Natural killer cell (primary cell): Measurements from ENCODE around the gene PTPRN. TPM values are rescaled to one million over a fixed set of nuclear protein-coding genes. Genes with fewer than 3 reads are reported as not detected.

Experiments used
- ATAC-seq, 3 donors: fragments of 150-1000 bp in 2 of 3; fragments of 200-7000 bp in 1 of 3; cut with Tn5 transposase; 1 replicate in 1 of 3; 2 replicates in 2 of 3; pipeline ENCODE4 v1.10.0; 2021; ENCODE audit warnings: mild to moderate bottlenecking in 2 of 3, moderate library complexity in 2 of 3
- DNase-seq, 2 donors: peaks; one replicate each; pipeline versions ENCODE4 v3.0.0 to v3.0.0-alpha.2; 2013 to 2021; ENCODE audit warnings: mixed read lengths in 1 of 2
- H3K27ac ChIP-seq: one replicate; pipeline ENCODE4 v1.5.1; 2013; ENCODE audit warnings: mild to moderate bottlenecking, low read length
- H3K27me3 ChIP-seq: one replicate; pipeline ENCODE4 v1.6.1; 2013; ENCODE audit warnings: low read length; ENCODE audit not compliant: control insufficient read depth, insufficient read depth
- H3K36me3 ChIP-seq: one replicate; pipeline ENCODE4 v1.6.1; 2013; ENCODE audit warnings: low read length; ENCODE audit not compliant: control insufficient read depth, insufficient read depth
- H3K4me1 ChIP-seq: one replicate; pipeline ENCODE4 v1.6.1; 2013; ENCODE audit warnings: low read length; ENCODE audit not compliant: control insufficient read depth, insufficient read depth
- H3K4me3 ChIP-seq: one replicate; pipeline ENCODE4 v1.5.1; 2013; ENCODE audit warnings: low read length
- H3K9me3 ChIP-seq: one replicate; pipeline ENCODE4 v1.6.1; 2013; ENCODE audit warnings: low read length; ENCODE audit not compliant: control insufficient read depth, insufficient read depth
- H3K27ac Mint-ChIP-seq, 2 donors: one replicate each; pipeline ENCODE4 v1.8.0; 2022; ENCODE audit warnings: mild to moderate bottlenecking in 2 of 2, mixed read lengths in 2 of 2, moderate library complexity in 1 of 2
- H3K27me3 Mint-ChIP-seq, 2 donors: one replicate each; pipeline ENCODE4 v1.8.0; 2022; ENCODE audit warnings: low read depth in 2 of 2, mixed read lengths in 2 of 2
- H3K36me3 Mint-ChIP-seq: one replicate; pipeline ENCODE4 v1.8.0; 2022; ENCODE audit warnings: mixed read lengths
- H3K4me1 Mint-ChIP-seq, 2 donors: one replicate each; pipeline ENCODE4 v1.8.0; 2022; ENCODE audit warnings: mixed read lengths in 2 of 2
- H3K4me3 Mint-ChIP-seq: one replicate; pipeline ENCODE4 v1.8.0; 2022; ENCODE audit warnings: mild to moderate bottlenecking, moderate library complexity, mixed read lengths
- H3K9me3 Mint-ChIP-seq, 2 donors: one replicate each; pipeline ENCODE4 v1.8.0; 2022; ENCODE audit warnings: mixed read lengths in 2 of 2
- CTCF ChIP-seq: fragments of 200-600 bp; IDR thresholded peaks from one replicate; pipeline ENCODE4 v1.8.0; 2022; ENCODE audit warnings: antibody characterized with exemption
- WGBS: methylation state at CpG from one replicate; pipeline ENCODE4 v1.1.7; 2013; ENCODE audit warnings: missing lambda C conversion rate; ENCODE audit not compliant: insufficient coverage; 5-methylcytosine and 5-hydroxymethylcytosine counted together
- intact Hi-C: fragments of 100-400 bp; cut with micrococcal nuclease; formaldehyde crosslinking; loops from one replicate; pipeline ENCODE4 v1.14.2; 2022
- total RNA-seq, 4 donors: library from RNA; stranded (reverse); fragments of 120-200 nt in 1 of 4; gene quantifications; one replicate each; pipeline versions ENCODE4 v1.2.3 to v1.2.4, GENCODE V29; 2013 to 2022

The PTPRN gene
- total RNA-seq, 3 donors from 2014 or later (not counting 1 experiment from before 2014, with no cell fraction given), result 0.23 to 0.35 TPM; not detected in 1

GRCh38 chr2:219253753-219254589 lies 55.2 kb downstream of the PTPRN start, which contains the start of gene TUBA4A:
Gene TUBA4A, minus strand, starts transcription at chr2:219253918. Its CDS starts 60 bp downstream, at chr2:219253858.
- WGBS, result under 1% methylated on average over 76 of the region's 76 CpGs

GRCh38 chr2:219252900-219253752 lies 56.1 kb downstream of the PTPRN start, which contains the start of gene TUBA4B:
Gene TUBA4B, plus strand, starts transcription at chr2:219253243. Its CDS starts 165 bp downstream, at chr2:219253408.
- Mint-ChIP-seq H3K4me1 (peaks cover 37 to 57% of the 10 kb centered on the region in 2 donors), H3K9me3 (no peaks in the 10 kb centered on the region), H3K36me3 (no peaks in the 10 kb centered on the region), H3K27me3 (peaks cover 0 to 3% of the 10 kb centered on the region in 2 donors), H3K4me3 (peak within 1 kb of the TSS; percentile 88), H3K27ac (peak within 1 kb of the TSS; percentile 86 to 98)
- H3K9me3 ChIP-seq, result no peaks in the 10 kb centered on the region
- peak within 1 kb of the TSS; percentile 97 for H3K27ac ChIP-seq
- intact Hi-C loops, result loop anchor here (1.0 kb wide), 5 partner anchors 8 to 93 kb away; partner anchors contain the start of genes ANKZF1, ATG9A, GLB1L and NHEJ1
- peaks cover 58% of the 10 kb centered on the region for H3K4me1 ChIP-seq
- no peaks in the 10 kb centered on the region for H3K27me3 ChIP-seq
- 0% methylated on average over 47 of the region's 49 CpGs for WGBS
- TF ChIP-seq CTCF, result no peak
- H3K36me3 ChIP-seq, result peaks cover 36% of the 10 kb centered on the region
- H3K4me3 ChIP-seq, result peak within 1 kb of the TSS; percentile 93
- ATAC-seq (peak; percentile 14 to 33 (median 31)), DNase-seq (peak; percentile 47 to 65)

More at GRCh38 chr2:219253753-219254589, 55.2 kb downstream of the PTPRN start, which contains the start of gene TUBA4A:
- Mint-ChIP-seq H3K9me3 (no peaks in the 10 kb centered on the region), H3K27me3 (peaks cover 0 to 3% of the 10 kb centered on the region in 2 donors), H3K36me3 (no peaks in the 10 kb centered on the region), H3K4me1 (peaks cover 29 to 48% of the 10 kb centered on the region in 2 donors), H3K27ac (peak within 1 kb of the TSS; percentile 86 to 98), H3K4me3 (peak within 1 kb of the TSS; percentile 88)
- ATAC-seq (peak; percentile 78 to 92 (median 86)), DNase-seq (peak; percentile 91 to 95)
- no peaks in the 10 kb centered on the region for H3K27me3 ChIP-seq
- intact Hi-C loops, result loop anchor here (1.0 to 2.0 kb wide), 8 partner anchors 9 to 133 kb away; partner anchors contain the start of genes ANKZF1, ATG9A, CNPPD1 and DNAJB2
- no peak for TF ChIP-seq CTCF
- H3K4me3 ChIP-seq, result peak within 1 kb of the TSS; percentile 93
- H3K27ac ChIP-seq, result peak within 1 kb of the TSS; percentile 97
- H3K4me1 ChIP-seq, result peaks cover 50% of the 10 kb centered on the region
- H3K36me3 ChIP-seq, result peaks cover 28% of the 10 kb centered on the region
- no peaks in the 10 kb centered on the region for H3K9me3 ChIP-seq

GRCh38 chr2:219252570-219252899 lies 56.7 kb downstream of the PTPRN start:
- DNase-seq (peak in 1 of 2 donors; percentile 63), ATAC-seq (no peak)
- Histone ChIP-seq H3K9me3 (no peaks in the 10 kb centered on the region), H3K27ac (peak overlapping the region; percentile 81), H3K4me3 (peak overlapping the region; percentile 93), H3K27me3 (no peaks in the 10 kb centered on the region), H3K4me1 (peaks cover 64% of the 10 kb centered on the region), H3K36me3 (peaks cover 40% of the 10 kb centered on the region)
- intact Hi-C loops, result no loop called here
- Mint-ChIP-seq H3K4me1 (peaks cover 43 to 63% of the 10 kb centered on the region in 2 donors), H3K36me3 (no peaks in the 10 kb centered on the region), H3K4me3 (peak overlapping the region; percentile 88), H3K27me3 (peaks cover 0 to 3% of the 10 kb centered on the region in 2 donors), H3K9me3 (no peaks in the 10 kb centered on the region), H3K27ac (peak overlapping the region; percentile 86 to 98)
- no peak for TF ChIP-seq CTCF
- WGBS, result 2% methylated on average over 9 of the region's 9 CpGs
